Calu3 (cell line): Measurements from ENCODE around the gene RAB15. TPM values are rescaled to one million over a fixed set of nuclear protein-coding genes. Genes with fewer than 3 reads are reported as not detected.
A peak's percentile ranks its signal among the peaks of the same experiment; 100 is the strongest.

Source experiments
- BruUV-seq: library from RNA; stranded (reverse); fragments of 400-500 nt; replicated peaks from 2 replicates; lab custom pipeline; 2021; lab: Mats Ljungman, UMichigan
- CTCF ChIA-PET: fragments of 300-600 bp; sonication (Branson Sonifier 250); formaldehyde crosslinking; loops from one replicate; lab custom pipeline; 2022; ENCODE audit warnings: antibody characterized with exemption; lab: Charles Lee
- DNase-seq: peaks from one replicate; pipeline ENCODE4 v3.0.0; 2022
- H3K27ac Mint-ChIP-seq: one replicate; pipeline ENCODE4 v1.8.0; 2022; ENCODE audit warnings: mixed read lengths; ENCODE audit not compliant: unreplicated experiment
- H3K27me3 Mint-ChIP-seq: one replicate; pipeline ENCODE4 v1.8.0; 2022; ENCODE audit warnings: mixed read lengths; ENCODE audit not compliant: unreplicated experiment
- H3K36me3 Mint-ChIP-seq: one replicate; pipeline ENCODE4 v1.8.0; 2022; ENCODE audit warnings: mild to moderate bottlenecking, moderate library complexity, mixed read lengths; ENCODE audit not compliant: insufficient read depth, unreplicated experiment
- H3K4me1 Mint-ChIP-seq: one replicate; pipeline ENCODE4 v1.8.0; 2022; ENCODE audit warnings: mild to moderate bottlenecking, low read depth, mixed read lengths; ENCODE audit not compliant: unreplicated experiment
- H3K4me3 Mint-ChIP-seq: one replicate; pipeline ENCODE4 v1.8.0; 2022; ENCODE audit warnings: mild to moderate bottlenecking, low read depth, moderate library complexity, mixed read lengths; ENCODE audit not compliant: unreplicated experiment
- H3K9me3 Mint-ChIP-seq: one replicate; pipeline ENCODE4 v1.8.0; 2022; ENCODE audit warnings: low read depth, mixed read lengths; ENCODE audit not compliant: unreplicated experiment
- intact Hi-C: fragments of 100-400 bp; cut with micrococcal nuclease; formaldehyde crosslinking; loops from one replicate; pipeline ENCODE4 v1.10.0; 2022; ENCODE audit not compliant: unreplicated experiment
- total RNA-seq: library from RNA; stranded (reverse); gene quantifications from 2 replicates; pipeline ENCODE4 v1.2.3, GENCODE V29; 2022
- TF ChIP-seq, protein P1 (sequence below): fragments of 200-600 bp; IDR thresholded peaks from one replicate; pipeline ENCODE4 v1.8.0; 2022; ENCODE audit warnings: antibody characterized with exemption; ENCODE audit not compliant: unreplicated experiment

Gene RAB15
- total RNA-seq, 1 experiment from 2014 or later = 22.8 TPM

DNA sequence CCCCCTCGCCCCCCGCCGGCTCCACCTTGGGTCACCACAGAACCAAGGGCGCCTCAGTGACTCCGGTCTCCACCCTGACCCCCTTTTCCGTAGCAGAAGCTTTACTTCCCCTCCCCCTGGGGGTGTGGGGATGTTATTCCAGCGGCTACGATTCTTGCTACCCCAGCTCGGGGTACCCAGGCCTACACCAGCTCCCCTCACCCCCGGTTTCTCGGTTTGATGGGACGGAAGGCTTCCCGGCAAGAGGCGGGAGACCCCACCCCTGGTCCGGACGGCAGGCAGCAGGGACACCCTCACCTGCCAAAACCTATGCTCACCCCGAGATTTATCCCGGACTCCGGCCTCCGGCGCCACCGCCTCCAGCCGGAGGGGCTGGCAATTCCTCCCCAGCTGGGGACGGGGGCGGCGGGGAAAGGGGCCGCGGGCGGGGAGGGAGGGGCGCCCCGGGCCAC is 619 bp downstream of the RAB15 start:
- TF ChIP-seq, protein P1, sequence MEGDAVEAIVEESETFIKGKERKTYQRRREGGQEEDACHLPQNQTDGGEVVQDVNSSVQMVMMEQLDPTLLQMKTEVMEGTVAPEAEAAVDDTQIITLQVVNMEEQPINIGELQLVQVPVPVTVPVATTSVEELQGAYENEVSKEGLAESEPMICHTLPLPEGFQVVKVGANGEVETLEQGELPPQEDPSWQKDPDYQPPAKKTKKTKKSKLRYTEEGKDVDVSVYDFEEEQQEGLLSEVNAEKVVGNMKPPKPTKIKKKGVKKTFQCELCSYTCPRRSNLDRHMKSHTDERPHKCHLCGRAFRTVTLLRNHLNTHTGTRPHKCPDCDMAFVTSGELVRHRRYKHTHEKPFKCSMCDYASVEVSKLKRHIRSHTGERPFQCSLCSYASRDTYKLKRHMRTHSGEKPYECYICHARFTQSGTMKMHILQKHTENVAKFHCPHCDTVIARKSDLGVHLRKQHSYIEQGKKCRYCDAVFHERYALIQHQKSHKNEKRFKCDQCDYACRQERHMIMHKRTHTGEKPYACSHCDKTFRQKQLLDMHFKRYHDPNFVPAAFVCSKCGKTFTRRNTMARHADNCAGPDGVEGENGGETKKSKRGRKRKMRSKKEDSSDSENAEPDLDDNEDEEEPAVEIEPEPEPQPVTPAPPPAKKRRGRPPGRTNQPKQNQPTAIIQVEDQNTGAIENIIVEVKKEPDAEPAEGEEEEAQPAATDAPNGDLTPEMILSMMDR = no peak
- DNase-seq = no peak
- H3K27ac Mint-ChIP-seq = no peak overlapping the region
- H3K27me3 Mint-ChIP-seq = no peaks in the 10 kb centered on the region
- peaks cover 25% of the 10 kb centered on the region for H3K36me3 Mint-ChIP-seq
- BruUV-seq = no TSS peak
- CTCF ChIA-PET = interaction anchor here (0.5 to 0.9 kb wide), 2 partner anchors 8 to 23 kb away, joined by 3 to 4 read pairs; no protein-coding TSS in a partner anchor
- peaks cover 41% of the 10 kb centered on the region for H3K4me1 Mint-ChIP-seq
- H3K9me3 Mint-ChIP-seq = no peaks in the 10 kb centered on the region
- intact Hi-C loops = no loop called here
- peak overlapping the region; percentile 72 for H3K4me3 Mint-ChIP-seq

DNA sequence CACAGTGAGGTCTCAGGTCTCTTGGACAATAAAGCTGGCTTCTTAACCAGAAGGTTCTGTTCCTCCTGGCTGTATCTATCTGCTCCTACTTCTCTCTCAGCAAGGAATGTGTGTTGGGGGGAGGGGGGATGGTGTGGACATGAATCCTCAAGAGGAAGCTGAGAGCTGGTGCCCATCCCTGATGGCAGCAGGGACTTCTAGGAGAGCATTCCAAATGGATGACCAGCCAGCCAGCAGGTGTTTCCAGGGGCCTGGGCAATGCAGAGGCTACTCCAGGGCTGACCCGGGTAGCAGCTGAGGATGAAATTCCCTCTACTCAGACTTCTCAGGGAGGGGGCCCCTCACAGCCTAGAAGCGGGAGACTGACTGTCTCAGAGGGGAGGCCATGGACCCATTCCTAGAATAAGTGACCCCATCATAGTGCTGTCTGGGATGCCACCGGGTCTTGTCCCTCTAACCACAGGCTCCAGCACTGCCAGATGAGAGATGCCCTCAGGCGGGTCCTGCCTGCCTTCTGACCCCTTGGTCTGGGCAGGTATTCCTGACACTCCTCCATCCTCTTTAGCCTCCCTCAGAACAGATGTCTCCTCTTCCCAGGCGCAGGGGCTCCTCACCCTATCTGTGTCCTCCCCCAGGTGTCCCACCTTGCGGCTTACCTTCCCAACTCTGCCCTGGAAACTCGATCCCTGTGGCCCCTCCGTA is 1.2 kb downstream of the RAB15 start:
- Mint-ChIP-seq H3K27ac (no peak overlapping the region), H3K4me1 (peaks cover 43% of the 10 kb centered on the region), H3K27me3 (no peaks in the 10 kb centered on the region), H3K9me3 (no peaks in the 10 kb centered on the region), H3K36me3 (peaks cover 25% of the 10 kb centered on the region), H3K4me3 (peak overlapping the region; percentile 72)
- CTCF ChIA-PET = interaction anchor here (0.9 kb wide), 1 partner anchor 24 kb away, joined by 3 read pairs; no protein-coding TSS in a partner anchor
- BruUV-seq = no TSS peak
- intact Hi-C loops = no loop called here
- TF ChIP-seq, protein P1 = no peak
- DNase-seq = no peak

DNA sequence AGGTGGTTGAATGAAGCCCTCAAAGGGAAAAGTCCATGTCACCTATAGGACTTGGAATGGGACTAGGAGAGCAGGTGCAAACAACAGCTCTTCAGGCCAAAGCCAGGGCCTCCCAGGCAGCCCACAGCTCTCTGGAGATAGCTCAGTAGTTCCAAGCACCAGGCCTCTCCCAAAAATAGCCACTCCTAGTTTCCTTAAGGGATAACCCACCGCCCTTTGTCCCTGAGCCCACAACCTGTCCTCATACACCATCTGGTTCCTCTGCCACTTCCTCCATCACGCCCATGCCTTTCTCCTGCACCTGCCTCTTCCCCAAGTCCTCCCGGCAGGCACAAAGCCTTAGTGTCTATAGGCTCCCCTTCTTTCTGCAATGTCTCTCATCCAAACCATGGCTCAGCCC is 2.1 kb downstream of the RAB15 start:
- Mint-ChIP-seq H3K4me1 (peaks cover 52% of the 10 kb centered on the region), H3K9me3 (no peaks in the 10 kb centered on the region), H3K4me3 (no peak overlapping the region), H3K27ac (no peak overlapping the region), H3K36me3 (peaks cover 25% of the 10 kb centered on the region), H3K27me3 (no peaks in the 10 kb centered on the region)
- TF ChIP-seq, protein P1 = no peak
- intact Hi-C loops = no loop called here
- BruUV-seq = no TSS peak
- no peak for DNase-seq
- CTCF ChIA-PET = no interaction called here

DNA sequence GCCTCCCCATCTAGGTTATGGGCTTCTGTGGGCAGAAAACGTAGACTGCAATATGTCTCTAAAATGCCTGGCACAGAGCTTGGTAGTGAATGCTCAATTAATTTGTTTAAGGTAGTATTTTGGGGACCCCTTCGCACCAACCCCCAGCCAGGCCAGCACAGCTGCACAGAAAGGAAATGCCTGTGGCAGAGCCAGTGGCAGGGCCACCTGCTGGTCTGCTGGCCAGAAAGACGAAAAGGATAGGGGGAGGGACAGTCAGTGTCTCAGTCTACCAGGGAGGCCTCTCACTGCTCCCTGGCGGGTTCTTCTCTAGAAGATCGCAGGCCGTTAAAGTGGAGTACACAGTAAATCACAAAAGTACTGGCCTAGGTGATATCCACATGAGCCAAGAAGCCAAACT is 3.5 kb downstream of the RAB15 start:
- Mint-ChIP-seq H3K9me3 (no peaks in the 10 kb centered on the region), H3K27ac (no peak overlapping the region), H3K27me3 (no peaks in the 10 kb centered on the region), H3K4me1 (peaks cover 52% of the 10 kb centered on the region), H3K36me3 (peaks cover 25% of the 10 kb centered on the region), H3K4me3 (no peak overlapping the region)
- no TSS peak for BruUV-seq
- intact Hi-C loops = no loop called here
- TF ChIP-seq, protein P1 = no peak
- no peak for DNase-seq
- CTCF ChIA-PET = interaction anchor here (0.7 kb wide), 1 partner anchor 106 kb away, joined by 3 read pairs; no protein-coding TSS in a partner anchor
